ENCODE results near the gene GPAT3. TPM values are rescaled to one million over a fixed set of nuclear protein-coding genes. Genes with fewer than 3 reads are reported as not detected.

GPAT3 gene
- total RNA-seq, 1 donor from 2014 or later = 11.3 TPM

- no peak for DNase-seq (ENCODE audit: extremely low spot score, unreplicated experiment)
- Mint-ChIP-seq H3K4me3 (no peak overlapping the region), H3K9me3 (peaks cover 4% of the 10 kb centered on the region), H3K36me3 (peaks cover 7% of the 10 kb centered on the region), H3K4me1 (ENCODE audit: unreplicated experiment) (no peaks in the 10 kb centered on the region), H3K27me3 (no peaks in the 10 kb centered on the region), H3K27ac (no peak overlapping the region)
- TF ChIP-seq, protein P1, sequence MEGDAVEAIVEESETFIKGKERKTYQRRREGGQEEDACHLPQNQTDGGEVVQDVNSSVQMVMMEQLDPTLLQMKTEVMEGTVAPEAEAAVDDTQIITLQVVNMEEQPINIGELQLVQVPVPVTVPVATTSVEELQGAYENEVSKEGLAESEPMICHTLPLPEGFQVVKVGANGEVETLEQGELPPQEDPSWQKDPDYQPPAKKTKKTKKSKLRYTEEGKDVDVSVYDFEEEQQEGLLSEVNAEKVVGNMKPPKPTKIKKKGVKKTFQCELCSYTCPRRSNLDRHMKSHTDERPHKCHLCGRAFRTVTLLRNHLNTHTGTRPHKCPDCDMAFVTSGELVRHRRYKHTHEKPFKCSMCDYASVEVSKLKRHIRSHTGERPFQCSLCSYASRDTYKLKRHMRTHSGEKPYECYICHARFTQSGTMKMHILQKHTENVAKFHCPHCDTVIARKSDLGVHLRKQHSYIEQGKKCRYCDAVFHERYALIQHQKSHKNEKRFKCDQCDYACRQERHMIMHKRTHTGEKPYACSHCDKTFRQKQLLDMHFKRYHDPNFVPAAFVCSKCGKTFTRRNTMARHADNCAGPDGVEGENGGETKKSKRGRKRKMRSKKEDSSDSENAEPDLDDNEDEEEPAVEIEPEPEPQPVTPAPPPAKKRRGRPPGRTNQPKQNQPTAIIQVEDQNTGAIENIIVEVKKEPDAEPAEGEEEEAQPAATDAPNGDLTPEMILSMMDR (conservative IDR thresholded peaks at IDR 0.05) = no peak
Observed at GRCh38 chr4:83591056-83591455, 55.1 kb downstream of the GPAT3 start.

GRCh38 chr4:83591730-83592129, 55.8 kb downstream of the GPAT3 start:
- H3K9me3 Mint-ChIP-seq = peaks cover 4% of the 10 kb centered on the region
- H3K27me3 Mint-ChIP-seq = no peaks in the 10 kb centered on the region
- no peak overlapping the region for H3K4me3 Mint-ChIP-seq
- H3K36me3 Mint-ChIP-seq = peaks cover 7% of the 10 kb centered on the region
- no peak overlapping the region for H3K27ac Mint-ChIP-seq
- TF ChIP-seq, protein P1 (conservative IDR thresholded peaks at IDR 0.05) = no peak
- H3K4me1 Mint-ChIP-seq (ENCODE audit: unreplicated experiment) = no peaks in the 10 kb centered on the region
- no peak for DNase-seq (ENCODE audit: extremely low spot score, unreplicated experiment)

GRCh38 chr4:83599183-83599582, 63.3 kb downstream of the GPAT3 start:
- peaks cover 5% of the 10 kb centered on the region for H3K9me3 Mint-ChIP-seq
- no peak overlapping the region for H3K4me3 Mint-ChIP-seq
- no peaks in the 10 kb centered on the region for H3K27me3 Mint-ChIP-seq
- H3K27ac Mint-ChIP-seq = no peak overlapping the region
- H3K4me1 Mint-ChIP-seq (ENCODE audit: unreplicated experiment) = peaks cover 5% of the 10 kb centered on the region
- H3K36me3 Mint-ChIP-seq = peaks cover 4% of the 10 kb centered on the region
- DNase-seq (ENCODE audit: extremely low spot score, unreplicated experiment) = no peak
- TF ChIP-seq, protein P1 (conservative IDR thresholded peaks at IDR 0.05) = no peak

- Mint-ChIP-seq H3K27ac (no peak overlapping the region), H3K4me3 (no peak overlapping the region), H3K36me3 (peaks cover 4% of the 10 kb centered on the region), H3K9me3 (peaks cover 5% of the 10 kb centered on the region), H3K4me1 (ENCODE audit: unreplicated experiment) (peaks cover 5% of the 10 kb centered on the region), H3K27me3 (no peaks in the 10 kb centered on the region)
- DNase-seq (ENCODE audit: extremely low spot score, unreplicated experiment) = no peak
- TF ChIP-seq, protein P1 (conservative IDR thresholded peaks at IDR 0.05) = no peak
Observed at GRCh38 chr4:83603129-83603528, 67.2 kb downstream of the GPAT3 start.

DNA sequence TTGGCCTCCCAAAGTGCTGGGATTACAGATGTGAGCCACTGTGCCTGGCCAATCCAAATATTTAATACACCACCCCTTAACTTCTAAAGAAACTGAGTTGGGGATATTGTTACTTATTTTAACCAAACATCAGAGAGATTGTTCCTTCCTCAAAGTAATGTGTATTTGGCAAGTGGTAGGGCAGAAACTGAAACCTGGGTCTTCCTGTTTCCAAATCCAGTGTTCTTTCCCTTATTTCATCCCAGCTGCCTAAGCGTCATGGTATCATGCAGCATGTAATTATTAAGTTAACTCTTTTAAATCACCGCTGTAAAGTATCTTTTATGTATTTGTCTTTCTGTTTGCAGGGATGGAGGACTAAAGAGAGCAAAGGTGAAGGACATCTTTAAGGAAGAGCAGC, 68.4 kb downstream of the GPAT3 start:
- TF ChIP-seq, protein P1 (conservative IDR thresholded peaks at IDR 0.05) = no peak
- Mint-ChIP-seq H3K27ac (no peak overlapping the region), H3K4me1 (ENCODE audit: unreplicated experiment) (peaks cover 5% of the 10 kb centered on the region), H3K4me3 (no peak overlapping the region), H3K36me3 (peaks cover 2% of the 10 kb centered on the region), H3K27me3 (no peaks in the 10 kb centered on the region), H3K9me3 (peaks cover 3% of the 10 kb centered on the region)
- no peak for DNase-seq (ENCODE audit: extremely low spot score, unreplicated experiment)

- Mint-ChIP-seq H3K27me3 (no peaks in the 10 kb centered on the region), H3K27ac (no peak overlapping the region), H3K36me3 (no peaks in the 10 kb centered on the region), H3K4me1 (ENCODE audit: unreplicated experiment) (peaks cover 5% of the 10 kb centered on the region), H3K4me3 (no peak overlapping the region), H3K9me3 (no peaks in the 10 kb centered on the region)
- DNase-seq (ENCODE audit: extremely low spot score, unreplicated experiment) = no peak
- TF ChIP-seq, protein P1 (conservative IDR thresholded peaks at IDR 0.05) = no peak
Observed at GRCh38 chr4:83605210-83605609, 69.3 kb downstream of the GPAT3 start.
